Nephron progenitor cell (in vitro differentiated cells): ENCODE results near the gene SYTL2.

Experiments
- DNase-seq: peaks from one replicate; pipeline ENCODE4 v3.0.0; 2021
- H3K27ac Mint-ChIP-seq: 2 replicates; pipeline ENCODE4 v1.8.0; 2021; ENCODE audit warnings: mild to moderate bottlenecking, moderate library complexity, mixed read lengths
- H3K27me3 Mint-ChIP-seq: 2 replicates; pipeline ENCODE4 v1.8.0; 2021; ENCODE audit warnings: mild to moderate bottlenecking, low read depth, mixed read lengths; ENCODE audit not compliant: poor library complexity
- H3K36me3 Mint-ChIP-seq: 2 replicates; pipeline ENCODE4 v1.8.0; 2021; ENCODE audit warnings: low read depth, mixed read lengths
- H3K4me1 Mint-ChIP-seq: 2 replicates; pipeline ENCODE4 v1.8.0; 2021; ENCODE audit warnings: mixed read lengths
- H3K4me3 Mint-ChIP-seq: 2 replicates; pipeline ENCODE4 v1.8.0; 2021; ENCODE audit warnings: mild to moderate bottlenecking, moderate library complexity, mixed read lengths
- H3K9me3 Mint-ChIP-seq: 2 replicates; pipeline ENCODE4 v1.8.0; 2021; ENCODE audit warnings: mild to moderate bottlenecking, moderate library complexity, mixed read lengths
- CTCF ChIP-seq: fragments of 200-600 bp; sonication (generic); IDR thresholded peaks from 2 replicates; pipeline ENCODE4 v1.5.0; 2021; ENCODE audit warnings: antibody characterized with exemption

The SYTL2 gene

GRCh38 chr11:85755701-85756100, 55.2 kb downstream of the SYTL2 start:
- no peak for TF ChIP-seq CTCF
- H3K4me1 Mint-ChIP-seq: peaks cover 41% of the 10 kb centered on the region
- no peak overlapping the region for H3K27ac Mint-ChIP-seq
- DNase-seq: no peak
- no peak overlapping the region for H3K4me3 Mint-ChIP-seq
- no peaks in the 10 kb centered on the region for H3K36me3 Mint-ChIP-seq
- H3K9me3 Mint-ChIP-seq: no peaks in the 10 kb centered on the region
- peaks cover 11% of the 10 kb centered on the region for H3K27me3 Mint-ChIP-seq

GRCh38 chr11:85755285-85755684, 55.7 kb downstream of the SYTL2 start:
- TF ChIP-seq CTCF: no peak

GRCh38 chr11:85752890-85753581, 57.9 kb downstream of the SYTL2 start:
- no peak for DNase-seq
- H3K36me3 Mint-ChIP-seq: no peaks in the 10 kb centered on the region
- no peak overlapping the region for H3K4me3 Mint-ChIP-seq
- no peak overlapping the region for H3K27ac Mint-ChIP-seq
- no peak for TF ChIP-seq CTCF
- no peaks in the 10 kb centered on the region for H3K9me3 Mint-ChIP-seq
- peaks cover 25% of the 10 kb centered on the region for H3K4me1 Mint-ChIP-seq
- H3K27me3 Mint-ChIP-seq: peaks cover 15% of the 10 kb centered on the region

More at GRCh38 chr11:85755285-85755684, 55.7 kb downstream of the SYTL2 start:
- DNase-seq: no peak
- peaks cover 41% of the 10 kb centered on the region for H3K4me1 Mint-ChIP-seq
- H3K27me3 Mint-ChIP-seq: peaks cover 15% of the 10 kb centered on the region
- H3K4me3 Mint-ChIP-seq: no peak overlapping the region
- no peaks in the 10 kb centered on the region for H3K9me3 Mint-ChIP-seq
- H3K27ac Mint-ChIP-seq: no peak overlapping the region
- H3K36me3 Mint-ChIP-seq: no peaks in the 10 kb centered on the region

GRCh38 chr11:85752201-85752889, 58.6 kb downstream of the SYTL2 start:
- Mint-ChIP-seq H3K4me3 (no peak overlapping the region), H3K4me1 (peaks cover 18% of the 10 kb centered on the region), H3K9me3 (no peaks in the 10 kb centered on the region), H3K36me3 (no peaks in the 10 kb centered on the region), H3K27ac (no peak overlapping the region), H3K27me3 (peaks cover 8% of the 10 kb centered on the region)
- TF ChIP-seq CTCF: no peak
- DNase-seq: no peak

- Mint-ChIP-seq H3K9me3 (no peaks in the 10 kb centered on the region), H3K27ac (no peak overlapping the region), H3K36me3 (no peaks in the 10 kb centered on the region), H3K4me3 (no peak overlapping the region), H3K4me1 (peaks cover 17% of the 10 kb centered on the region), H3K27me3 (peaks cover 6% of the 10 kb centered on the region)
- no peak for TF ChIP-seq CTCF
- no peak for DNase-seq
Measured at GRCh38 chr11:85751724-85752123, 59.2 kb downstream of the SYTL2 start.

GRCh38 chr11:85750646-85751045, 60.3 kb downstream of the SYTL2 start:
- Mint-ChIP-seq H3K27me3 (peaks cover 8% of the 10 kb centered on the region), H3K4me3 (no peak overlapping the region), H3K9me3 (no peaks in the 10 kb centered on the region), H3K4me1 (peaks cover 12% of the 10 kb centered on the region), H3K36me3 (no peaks in the 10 kb centered on the region), H3K27ac (no peak overlapping the region)
- DNase-seq: no peak
- TF ChIP-seq CTCF: no peak
